ENCODE data around the gene FAM78B.

FAM78B gene

GRCh38 chr1:166026143-166026542, 140.7 kb downstream of the FAM78B start:
- TF ChIP-seq CTCF (IDR thresholded peaks at IDR 0.05) = no peak
- H3K27ac ChIP-seq = no peak overlapping the region
- H3K9me3 ChIP-seq = no peaks in the 10 kb centered on the region
- H3K27me3 ChIP-seq = no peaks in the 10 kb centered on the region
- DNase-seq = no peak
- no peaks in the 10 kb centered on the region for H3K4me1 ChIP-seq
- H3K4me3 ChIP-seq = no peak overlapping the region
- intact Hi-C loops (cut with DNase I; ENCODE audit: low total_unique reads) = no loop called here
- H3K36me3 ChIP-seq = no peaks in the 10 kb centered on the region

- no peak overlapping the region for H3K4me3 ChIP-seq
- H3K27me3 ChIP-seq = no peaks in the 10 kb centered on the region
- no peak for DNase-seq
- TF ChIP-seq CTCF (IDR thresholded peaks at IDR 0.05) = no peak
- H3K9me3 ChIP-seq = no peaks in the 10 kb centered on the region
- H3K4me1 ChIP-seq = no peaks in the 10 kb centered on the region
- H3K36me3 ChIP-seq = no peaks in the 10 kb centered on the region
- intact Hi-C loops (cut with DNase I; ENCODE audit: low total_unique reads) = no loop called here
- no peak overlapping the region for H3K27ac ChIP-seq
Measured at GRCh38 chr1:166020210-166020609, 146.6 kb downstream of the FAM78B start.

Measured in tibial artery (tissue), 4 donors.